Measurements from ENCODE around the gene TCF15.
"Not testable (repeated sequence)": the region's sequence is repeated elsewhere in the genome, so short reads cannot be mapped to it uniquely, and the experiment has no call there.

DNA sequence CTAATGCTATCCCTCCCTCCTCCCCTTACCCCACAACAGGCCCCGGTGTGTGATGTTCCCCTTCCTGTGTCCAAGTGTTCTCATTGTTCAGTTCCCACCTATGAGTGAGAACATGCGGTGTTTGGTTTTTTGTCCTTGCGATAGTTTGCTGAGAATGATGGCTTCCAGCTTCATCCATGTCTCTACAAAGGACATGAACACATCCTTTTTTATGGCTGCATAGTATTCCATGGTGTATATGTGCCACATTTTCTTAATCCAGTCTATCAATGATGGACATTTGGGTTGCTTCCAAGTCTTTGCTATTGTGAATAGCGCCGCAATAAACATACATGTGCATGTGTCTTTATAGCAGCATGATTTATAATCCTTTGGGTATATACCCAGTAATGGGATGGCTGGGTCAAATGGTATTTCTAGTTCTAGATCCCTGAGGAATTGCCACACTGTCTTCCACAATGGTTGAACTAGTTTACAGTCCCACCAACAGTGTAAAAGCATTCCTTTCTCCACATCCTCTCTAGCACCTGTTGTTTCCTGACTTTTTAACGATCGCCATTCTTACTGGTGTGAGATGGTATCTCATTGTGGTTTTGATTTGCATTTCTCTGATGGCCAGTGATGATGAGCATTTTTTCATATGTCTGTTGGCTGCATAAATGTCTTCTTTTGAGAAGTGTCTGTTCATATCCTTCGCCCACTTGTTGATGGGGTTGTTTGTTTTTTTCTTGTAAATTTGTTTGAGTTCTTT is 31.0 kb downstream of the TCF15 start:
- not testable (repeated sequence) for TF ChIP-seq CTCF (IDR thresholded peaks at IDR 0.05 in 8 of 11, conservative IDR thresholded peaks at IDR 0.05 in 3 of 11); POLR2A (IDR thresholded peaks at IDR 0.05)
